Esophagus muscularis mucosa (tissue), 4 donors: ENCODE measurements around the gene SLC8A1. TPM values are rescaled to one million over a fixed set of nuclear protein-coding genes. Genes with fewer than 3 reads are reported as not detected.

Experiments used
- DNase-seq: peaks from one replicate; pipeline ENCODE4 v3.0.0-alpha.2; 2017; ENCODE audit errors: extremely low spot score
- H3K27ac ChIP-seq, 4 donors: fragments of 200-600 bp; sonication (generic); replicated peaks in 1 of 4; 1 replicate in 3 of 4; 2 replicates in 1 of 4; pipeline ENCODE4 v1.5.1; 2016 to 2019; ENCODE audit warnings: mild to moderate bottlenecking in 1 of 4
- H3K27me3 ChIP-seq, 4 donors: fragments of 200-600 bp; sonication (generic); one replicate each; pipeline versions ENCODE4 v1.5.1 to v1.6.0; 2016 to 2019
- H3K36me3 ChIP-seq, 4 donors: fragments of 200-600 bp; sonication (generic); one replicate each; pipeline ENCODE4 v1.5.1; 2016 to 2019
- H3K4me1 ChIP-seq, 4 donors: fragments of 200-600 bp; sonication (generic); one replicate each; pipeline ENCODE4 v1.5.1; 2016 to 2019
- H3K4me3 ChIP-seq, 4 donors: fragments of 200-600 bp; sonication (generic); 1 replicate in 2 of 4; 2 replicates in 2 of 4; pipeline ENCODE4 v1.5.1; 2016 to 2019; ENCODE audit warnings: mild to moderate bottlenecking in 4 of 4, moderate library complexity in 1 of 4
- H3K9me3 ChIP-seq, 4 donors: fragments of 200-600 bp; sonication (generic); 1 replicate in 3 of 4; 2 replicates in 1 of 4; pipeline ENCODE4 v1.5.1; 2016 to 2019
- CTCF ChIP-seq, 3 experiments: fragments of 200-600 bp in 2 of 3; fragments of 450-650 bp in 1 of 3; sonication (generic) in 2 of 3; IDR thresholded peaks; one replicate each; pipeline ENCODE4 v1.5.1; 2017 to 2019; ENCODE audit warnings: antibody characterized with exemption in 3 of 3, mild to moderate bottlenecking in 2 of 3, moderate library complexity in 1 of 3
- EP300 ChIP-seq: sonication (generic); formaldehyde crosslinking; IDR thresholded peaks from one replicate; pipeline ENCODE4 v1.6.1; 2017; ENCODE audit warnings: antibody characterized with exemption
- POLR2A ChIP-seq: fragments of 450-650 bp; IDR thresholded peaks from one replicate; pipeline ENCODE4 v1.6.1; 2017; ENCODE audit warnings: antibody characterized with exemption, moderate library complexity, mild to moderate bottlenecking, low read depth
- POLR2AphosphoS5 ChIP-seq, 2 donors: sonication (generic); formaldehyde crosslinking; IDR thresholded peaks; one replicate each; pipeline ENCODE4 v1.6.1; 2017; ENCODE audit warnings: antibody characterized with exemption in 2 of 2
- WGBS: methylation state at CpG from one replicate; pipeline ENCODE4 v1.1.5; 2018; 5-methylcytosine and 5-hydroxymethylcytosine counted together
- intact Hi-C: fragments of 100-400 bp; cut with DNase I; formaldehyde crosslinking; loops from one replicate; pipeline ENCODE4 v1.15.1; 2023
- total RNA-seq, 4 donors: library from RNA; depleted of rRNA; stranded (reverse); fragments of >200 nt; gene quantifications; one replicate each; pipeline versions ENCODE4 v1.1.0 to v1.2.1, GENCODE V29; 2016

Gene SLC8A1
- total RNA-seq, 4 donors from 2014 or later = 105 to 166 (median 157) TPM

- TF ChIP-seq CTCF (IDR thresholded peaks at IDR 0.05) (no peak), POLR2AphosphoS5 (IDR thresholded peaks at IDR 0.05) (peak; percentile 7 to 75)
- Histone ChIP-seq H3K36me3 (peaks cover 0 to 7% (median 0%) of the 10 kb centered on the region in 4 donors), H3K27me3 (no peaks in the 10 kb centered on the region), H3K9me3 (no peaks in the 10 kb centered on the region), H3K4me3 (peak overlapping the region; percentile 66 to 79 (median 70)), H3K4me1 (peaks cover 50 to 53% (median 50%) of the 10 kb centered on the region in 4 donors), H3K27ac (peak overlapping the region; percentile 89 to 92 (median 90))
- 1% methylated on average over 18 of the region's 18 CpGs for WGBS
- intact Hi-C loops = loop anchor here (5.0 to 10.0 kb wide), 3 partner anchors 101 to 236 kb away; no protein-coding TSS in a partner anchor
- no peak for DNase-seq
Measured at GRCh38 chr2:40450796-40451430, 977 bp downstream of the SLC8A1 start.

GRCh38 chr2:40450066-40450795 lies 1.7 kb downstream of the SLC8A1 start:
- WGBS = 15% methylated on average over 12 of the region's 12 CpGs
- H3K4me1 ChIP-seq = peaks cover 50 to 59% (median 55%) of the 10 kb centered on the region in 4 donors
- H3K27me3 ChIP-seq = no peaks in the 10 kb centered on the region
- intact Hi-C loops = loop anchor here (5.0 to 10.0 kb wide), 3 partner anchors 102 to 235 kb away; no protein-coding TSS in a partner anchor
- no peaks in the 10 kb centered on the region for H3K9me3 ChIP-seq
- H3K36me3 ChIP-seq = peaks cover 0 to 10% (median 0%) of the 10 kb centered on the region in 4 donors
- H3K4me3 ChIP-seq = peak overlapping the region; percentile 66 to 79 (median 70)
- no peak for TF ChIP-seq EP300
- no peak for TF ChIP-seq POLR2A
- TF ChIP-seq CTCF (IDR thresholded peaks at IDR 0.05) = peak in 1 of 3 experiments; percentile 20
- DNase-seq = no peak
- peak overlapping the region; percentile 89 to 92 (median 90) for H3K27ac ChIP-seq

GRCh38 chr2:40448476-40449079 lies 3.3 kb downstream of the SLC8A1 start:
- no peak for TF ChIP-seq EP300
- TF ChIP-seq CTCF (IDR thresholded peaks at IDR 0.05) = peak; percentile 38 to 56 (median 40)
- no peak overlapping the region for H3K4me3 ChIP-seq
- DNase-seq = no peak
- 51% methylated on average over 3 of the region's 3 CpGs for WGBS
- peaks cover 44 to 66% (median 57%) of the 10 kb centered on the region in 4 donors for H3K4me1 ChIP-seq
- H3K27me3 ChIP-seq = no peaks in the 10 kb centered on the region
- H3K36me3 ChIP-seq = peaks cover 0 to 10% (median 0%) of the 10 kb centered on the region in 4 donors
- no peaks in the 10 kb centered on the region for H3K9me3 ChIP-seq
- intact Hi-C loops = no loop called here
- H3K27ac ChIP-seq = peak overlapping the region; percentile 89 to 92 (median 90)

- H3K4me3 ChIP-seq = no peak overlapping the region
- no peaks in the 10 kb centered on the region for H3K27me3 ChIP-seq
- no peaks in the 10 kb centered on the region for H3K9me3 ChIP-seq
- peaks cover 0 to 7% (median 0%) of the 10 kb centered on the region in 4 donors for H3K36me3 ChIP-seq
- peak overlapping the region in 3 of 4 donors; percentile 16 to 31 (median 29) for H3K27ac ChIP-seq
- intact Hi-C loops = no loop called here
- DNase-seq = no peak
- TF ChIP-seq CTCF (IDR thresholded peaks at IDR 0.05) (no peak), POLR2A (no peak), POLR2AphosphoS5 (IDR thresholded peaks at IDR 0.05) (no peak), EP300 (no peak)
- peaks cover 30 to 54% (median 40%) of the 10 kb centered on the region in 4 donors for H3K4me1 ChIP-seq
Measured at GRCh38 chr2:40445467-40445866, 6.4 kb downstream of the SLC8A1 start.
